Astrocyte (in vitro differentiated cells and primary cell): ENCODE data around the gene INSYN1.

Source experiments
- EZH2 ChIP-seq: IDR thresholded peaks from 2 replicates; pipeline ENCODE4 v1.6.1; 2012; ENCODE audit warnings: mild to moderate bottlenecking, low read length, inconsistent platforms; ENCODE audit not compliant: insufficient read depth
- TF ChIP-seq, protein P1 (sequence below): IDR thresholded peaks from 2 replicates; pipeline ENCODE4 v1.5.1; 2011; ENCODE audit warnings: low read depth, mild to moderate bottlenecking, inconsistent platforms, low read length, moderate library complexity; ENCODE audit not compliant: insufficient read depth

DNA sequence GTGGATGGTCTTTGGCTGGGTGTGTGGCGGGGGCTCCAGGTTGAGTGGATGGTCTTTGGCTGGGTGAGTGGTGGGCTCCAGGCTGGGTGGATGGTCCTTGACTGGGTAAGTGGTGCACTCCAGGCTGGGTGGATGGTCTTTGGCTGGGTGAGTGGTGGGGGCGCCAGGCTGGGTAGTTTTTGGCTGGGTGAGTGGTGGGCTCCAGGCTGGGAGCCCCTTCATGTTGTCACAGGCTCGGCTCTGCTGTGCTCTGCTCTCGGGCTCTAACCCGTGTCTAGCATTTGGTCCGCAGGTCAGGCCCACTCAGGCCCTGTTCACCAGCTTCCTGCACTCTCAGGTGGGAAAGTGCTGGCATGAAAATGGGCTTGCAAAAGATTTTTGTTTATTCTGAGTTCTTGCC is 43.9 kb downstream of the INSYN1 start:
- TF ChIP-seq EZH2 = no peak
- TF ChIP-seq, protein P1, sequence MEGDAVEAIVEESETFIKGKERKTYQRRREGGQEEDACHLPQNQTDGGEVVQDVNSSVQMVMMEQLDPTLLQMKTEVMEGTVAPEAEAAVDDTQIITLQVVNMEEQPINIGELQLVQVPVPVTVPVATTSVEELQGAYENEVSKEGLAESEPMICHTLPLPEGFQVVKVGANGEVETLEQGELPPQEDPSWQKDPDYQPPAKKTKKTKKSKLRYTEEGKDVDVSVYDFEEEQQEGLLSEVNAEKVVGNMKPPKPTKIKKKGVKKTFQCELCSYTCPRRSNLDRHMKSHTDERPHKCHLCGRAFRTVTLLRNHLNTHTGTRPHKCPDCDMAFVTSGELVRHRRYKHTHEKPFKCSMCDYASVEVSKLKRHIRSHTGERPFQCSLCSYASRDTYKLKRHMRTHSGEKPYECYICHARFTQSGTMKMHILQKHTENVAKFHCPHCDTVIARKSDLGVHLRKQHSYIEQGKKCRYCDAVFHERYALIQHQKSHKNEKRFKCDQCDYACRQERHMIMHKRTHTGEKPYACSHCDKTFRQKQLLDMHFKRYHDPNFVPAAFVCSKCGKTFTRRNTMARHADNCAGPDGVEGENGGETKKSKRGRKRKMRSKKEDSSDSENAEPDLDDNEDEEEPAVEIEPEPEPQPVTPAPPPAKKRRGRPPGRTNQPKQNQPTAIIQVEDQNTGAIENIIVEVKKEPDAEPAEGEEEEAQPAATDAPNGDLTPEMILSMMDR = no peak
